SU-DHL-6 (cell line): ENCODE results near the gene PLXDC2.

Experiments used
- H2AFZ ChIP-seq: fragments of 200-600 bp; sonication (generic); 2 replicates; pipeline ENCODE4 v1.6.1; 2014; ENCODE audit warnings: low read depth, mild to moderate bottlenecking, moderate library complexity, mixed read lengths, antibody characterized with exemption, low read length; ENCODE audit not compliant: severe bottlenecking
- H3F3A ChIP-seq: fragments of 200-600 bp; shearing (Covaris generic); 2 replicates; pipeline ENCODE4 v1.6.0; 2016; ENCODE audit warnings: antibody characterized with exemption, mild to moderate bottlenecking; ENCODE audit not compliant: insufficient read depth
- H3K27ac ChIP-seq: fragments of 200-600 bp; sonication (generic); 2 replicates; pipeline ENCODE4 v1.5.1; 2016; ENCODE audit warnings: low read depth, mild to moderate bottlenecking, low read length, moderate library complexity, mixed read lengths
- H3K27me3 ChIP-seq: fragments of 200-600 bp; sonication (generic), shearing (Covaris generic); 2 replicates; pipeline ENCODE4 v1.6.0; 2014; ENCODE audit warnings: mild to moderate bottlenecking, low read length
- H3K36me3 ChIP-seq: fragments of 200-600 bp; sonication (generic); 2 replicates; pipeline ENCODE4 v1.6.1; 2014; ENCODE audit warnings: mild to moderate bottlenecking, low read length, mixed read lengths
- H3K4me2 ChIP-seq: fragments of 300-600, 200-600 bp; shearing (Covaris generic), sonication (generic); 2 replicates; pipeline ENCODE4 v1.6.0; 2014; ENCODE audit warnings: low read length, low read depth, mild to moderate bottlenecking; ENCODE audit not compliant: poor library complexity, severe bottlenecking
- H3K4me3 ChIP-seq: fragments of 200-600 bp; sonication (generic); 2 replicates; pipeline ENCODE4 v1.5.1; 2014; ENCODE audit warnings: antibody characterized with exemption, low read length, mild to moderate bottlenecking, mixed read lengths; ENCODE audit not compliant: insufficient read depth, poor library complexity, severe bottlenecking
- H3K79me2 ChIP-seq: fragments of 200-600 bp; sonication (generic); 2 replicates; pipeline ENCODE4 v1.6.1; 2014; ENCODE audit warnings: mild to moderate bottlenecking, low read length, moderate library complexity; ENCODE audit not compliant: insufficient read depth
- H3K9ac ChIP-seq: fragments of 200-600 bp; sonication (generic); 2 replicates; pipeline ENCODE4 v1.7.0; 2014; ENCODE audit warnings: mild to moderate bottlenecking, low read length
- H3K9me2 ChIP-seq: fragments of 200-600 bp; sonication (generic); replicated peaks from 2 replicates; pipeline ENCODE4 v1.6.1; 2014; ENCODE audit warnings: low read length; ENCODE audit not compliant: insufficient read depth
- H3K9me3 ChIP-seq: fragments of 200-600 bp; sonication (generic); 2 replicates; pipeline ENCODE4 v1.6.1; 2014; ENCODE audit warnings: low read length, mixed read lengths; ENCODE audit not compliant: insufficient read depth
- H4K20me1 ChIP-seq: fragments of 200-600 bp; sonication (generic); 2 replicates; pipeline ENCODE4 v1.6.1; 2014; ENCODE audit warnings: low read depth, mild to moderate bottlenecking, antibody characterized with exemption, low read length, moderate library complexity, mixed read lengths
- CTCF ChIP-seq: fragments of 200-600 bp; sonication (generic); IDR thresholded peaks from one replicate; pipeline ENCODE4 v1.5.1; 2017; ENCODE audit warnings: antibody characterized with exemption, mild to moderate bottlenecking, low read length, moderate library complexity; ENCODE audit not compliant: insufficient read depth, poor library complexity, severe bottlenecking
- EZH2phosphoT487 ChIP-seq: fragments of 200-600 bp; sonication (generic), shearing (Covaris generic); conservative IDR thresholded peaks from 2 replicates; pipeline ENCODE4 v1.6.1; 2018; ENCODE audit warnings: mild to moderate bottlenecking, antibody characterized with exemption, low read length, moderate library complexity, mixed read lengths

PLXDC2 gene

GRCh38 chr10:20110125-20111100 lies 294.2 kb downstream of the PLXDC2 start:
- Histone ChIP-seq H3K27me3 (no peaks in the 10 kb centered on the region), H3K9me2 (no peaks in the 10 kb centered on the region), H2AFZ (no peak overlapping the region), H3K9ac (no peak overlapping the region), H3K36me3 (no peaks in the 10 kb centered on the region), H3K4me3 (no peak overlapping the region), H3F3A (no peaks in the 10 kb centered on the region), H4K20me1 (no peaks in the 10 kb centered on the region), H3K27ac (no peak overlapping the region), H3K9me3 (no peaks in the 10 kb centered on the region), H3K4me2 (no peak overlapping the region), H3K79me2 (no peaks in the 10 kb centered on the region)
- no peak for TF ChIP-seq EZH2phosphoT487
- no peak for TF ChIP-seq CTCF

DNA sequence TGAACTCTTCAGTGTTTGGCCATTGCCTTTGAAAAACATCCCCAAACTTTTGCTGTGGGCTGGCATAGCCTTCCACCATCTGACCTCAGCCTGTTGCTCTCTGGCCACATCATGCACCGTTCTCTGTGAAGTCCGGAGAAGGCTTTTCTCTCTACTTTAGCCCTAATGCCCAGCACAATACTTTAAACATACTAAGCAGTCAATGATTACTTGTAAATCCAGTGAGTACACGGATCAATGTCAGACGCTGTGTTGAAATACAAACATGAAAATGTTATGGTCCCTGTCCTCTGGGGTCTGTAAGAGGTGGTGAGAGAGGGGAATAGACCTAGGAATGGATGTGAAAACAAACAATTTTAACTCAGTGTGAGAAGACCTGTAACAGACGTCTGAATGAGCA lies 297.9 kb downstream of the PLXDC2 start:
- Histone ChIP-seq H2AFZ (no peak overlapping the region), H3K9ac (no peak overlapping the region), H3K79me2 (no peaks in the 10 kb centered on the region), H3K36me3 (no peaks in the 10 kb centered on the region), H4K20me1 (no peaks in the 10 kb centered on the region), H3K4me2 (no peak overlapping the region), H3K27ac (no peak overlapping the region), H3K27me3 (no peaks in the 10 kb centered on the region), H3F3A (no peaks in the 10 kb centered on the region), H3K9me3 (no peaks in the 10 kb centered on the region), H3K9me2 (no peaks in the 10 kb centered on the region), H3K4me3 (no peak overlapping the region)
- TF ChIP-seq CTCF (no peak), EZH2phosphoT487 (no peak)

GRCh38 chr10:20115894-20116293 lies 299.7 kb downstream of the PLXDC2 start:
- no peaks in the 10 kb centered on the region for H3K79me2 ChIP-seq
- no peaks in the 10 kb centered on the region for H3K9me2 ChIP-seq
- no peak overlapping the region for H3K27ac ChIP-seq
- H3K36me3 ChIP-seq, result no peaks in the 10 kb centered on the region
- TF ChIP-seq CTCF (no peak), EZH2phosphoT487 (no peak)
- H3K9me3 ChIP-seq, result no peaks in the 10 kb centered on the region
- H4K20me1 ChIP-seq, result no peaks in the 10 kb centered on the region
- no peak overlapping the region for H3K4me3 ChIP-seq
- H3K27me3 ChIP-seq, result no peaks in the 10 kb centered on the region
- H3F3A ChIP-seq, result no peaks in the 10 kb centered on the region
- no peak overlapping the region for H3K4me2 ChIP-seq
- no peak overlapping the region for H3K9ac ChIP-seq
- no peak overlapping the region for H2AFZ ChIP-seq
